Endothelial cell of umbilical vein (primary cell): ENCODE results near the gene TSSC4.

Source experiments
- CTCF ChIP-seq, 2 donors: IDR thresholded peaks; 1 replicate in 1 of 2; 2 replicates in 1 of 2; pipeline ENCODE4 v1.5.1; 2011; ENCODE audit warnings: low read length in 2 of 2, mild to moderate bottlenecking in 2 of 2, moderate library complexity in 2 of 2, control low read depth in 1 of 2, inconsistent platforms in 1 of 2, low read depth in 1 of 2; ENCODE audit not compliant: insufficient read depth in 1 of 2; ENCODE audit errors: extremely low read depth in 1 of 2
- EZH2 ChIP-seq: IDR thresholded peaks from 2 replicates; pipeline ENCODE4 v1.6.1; 2012; ENCODE audit warnings: borderline replicate concordance, low read depth, mild to moderate bottlenecking, moderate library complexity, low read length, inconsistent platforms; ENCODE audit not compliant: severe bottlenecking
- FOS ChIP-seq: IDR thresholded peaks from 2 replicates; pipeline ENCODE4 v1.6.1; 2011; ENCODE audit warnings: mild to moderate bottlenecking, low read length, moderate library complexity, borderline replicate concordance; ENCODE audit not compliant: insufficient read depth
- MAX ChIP-seq: IDR thresholded peaks from 2 replicates; pipeline ENCODE4 v1.6.1; 2011; ENCODE audit not compliant: insufficient read depth, insufficient read length
- MYC ChIP-seq: IDR thresholded peaks from one replicate; pipeline ENCODE4 v1.6.1; 2011; ENCODE audit warnings: mild to moderate bottlenecking, low read depth, low read length
- POLR2A ChIP-seq: IDR thresholded peaks from 2 replicates; pipeline ENCODE4 v1.6.1; 2012; ENCODE audit warnings: low read depth, mild to moderate bottlenecking, control low read depth, low read length
- POLR2AphosphoS5 ChIP-seq: IDR thresholded peaks from 2 replicates; pipeline ENCODE4 v1.6.1; 2012; ENCODE audit warnings: low read depth, mild to moderate bottlenecking, control low read depth, low read length, moderate library complexity; ENCODE audit not compliant: insufficient read depth

GRCh38 chr11:2436521-2437031, 36.0 kb downstream of the TSSC4 start:
- TF ChIP-seq CTCF (IDR thresholded peaks at IDR 0.05; ENCODE audit: extremely low read depth in 1 of 2, insufficient read depth in 1 of 2, low read depth in 1 of 2, low read length in 2 of 2): no peak
- TF ChIP-seq MAX: no peak
- no peak for TF ChIP-seq POLR2AphosphoS5
- no peak for TF ChIP-seq EZH2
- TF ChIP-seq MYC: no peak
- TF ChIP-seq POLR2A: no peak
- TF ChIP-seq FOS: no peak
